HG03280 (cell line): Measurements from ENCODE around the gene TSC22D4.
A peak's percentile ranks its signal among the peaks of the same experiment; 100 is the strongest.
"Not testable (repeated sequence)": the region's sequence is repeated elsewhere in the genome, so short reads cannot be mapped to it uniquely, and the experiment has no call there.

Experiments
- ATAC-seq: cut with Tn5 transposase; IDR thresholded peaks from one replicate; pipeline ENCODE4 v1.9.1; 2021; ENCODE audit warnings: mild to moderate bottlenecking, moderate library complexity; ENCODE audit not compliant: unreplicated experiment

The TSC22D4 gene

GRCh38 chr7:100476101-100476780 is 2.8 kb downstream of the TSC22D4 start:
- no peak for ATAC-seq

DNA sequence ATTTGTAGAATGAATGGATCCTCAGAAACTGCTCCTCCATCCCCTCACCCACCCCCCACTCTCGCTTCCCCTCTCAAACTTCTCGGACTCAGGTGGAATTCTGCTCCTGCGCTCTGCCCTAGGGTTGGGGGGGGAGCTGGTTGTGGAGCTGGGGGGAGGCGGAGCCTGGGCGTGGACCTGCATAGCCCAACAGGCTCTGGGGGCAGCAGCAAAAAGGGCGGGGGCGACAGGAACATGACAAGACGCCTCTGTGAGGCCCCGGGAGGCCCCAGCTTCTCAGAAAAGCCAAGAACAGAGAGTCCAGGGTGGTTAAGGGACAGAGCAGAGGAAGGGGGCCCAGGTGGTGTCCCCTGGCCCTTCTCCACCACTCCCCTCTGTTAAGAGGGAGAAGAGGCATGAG is 3.5 kb downstream of the TSC22D4 start:
- no peak for ATAC-seq

GRCh38 chr7:100472854-100473499 is 6.0 kb downstream of the TSC22D4 start:
- ATAC-seq = no peak

- no peak for ATAC-seq
Observed at GRCh38 chr7:100472121-100472851, 6.7 kb downstream of the TSC22D4 start.

- no peak for ATAC-seq
Observed at GRCh38 chr7:100471021-100471420, 8.0 kb downstream of the TSC22D4 start.

DNA sequence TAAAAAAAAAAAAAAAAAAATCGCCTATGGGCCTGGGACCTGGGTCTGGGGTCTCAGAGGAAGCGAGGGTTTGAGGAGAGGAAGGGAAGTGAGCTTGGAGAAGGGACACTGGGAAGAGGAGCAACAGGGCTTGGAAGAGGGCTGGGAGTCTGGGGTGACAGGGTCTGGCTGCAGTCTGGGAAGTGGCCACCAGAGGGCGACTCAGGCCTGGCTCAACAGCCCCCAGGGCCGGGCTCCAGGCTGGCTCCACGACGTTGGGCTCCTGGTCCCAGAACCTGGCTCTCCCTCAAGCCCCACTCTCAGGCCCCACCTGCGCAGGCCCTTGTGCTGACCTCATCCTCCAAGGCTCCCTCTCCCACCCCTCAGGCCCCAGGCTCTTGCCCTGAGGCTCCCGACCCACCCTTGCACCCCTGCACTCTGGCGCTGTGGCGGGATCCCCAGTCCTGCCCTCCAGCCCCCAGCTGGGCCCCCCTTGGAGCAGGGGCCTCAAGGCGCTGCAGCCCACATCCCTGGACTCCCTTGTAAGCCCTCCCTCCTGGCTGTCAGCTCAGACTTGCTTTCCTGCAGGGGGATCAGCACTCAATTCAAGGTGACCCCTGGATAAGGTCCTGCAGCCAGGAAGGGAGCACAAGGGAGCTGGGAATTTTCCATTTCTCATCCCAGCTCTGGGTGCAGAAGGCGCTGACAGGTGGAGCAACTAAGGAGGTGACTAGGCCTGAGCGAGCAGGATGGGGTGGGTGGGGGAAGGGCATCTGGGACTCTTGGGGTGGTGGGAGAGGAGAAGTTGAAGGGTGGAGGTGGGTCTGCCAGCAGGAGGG is 9.6 kb downstream of the TSC22D4 start:
- ATAC-seq = peak; percentile 61

DNA sequence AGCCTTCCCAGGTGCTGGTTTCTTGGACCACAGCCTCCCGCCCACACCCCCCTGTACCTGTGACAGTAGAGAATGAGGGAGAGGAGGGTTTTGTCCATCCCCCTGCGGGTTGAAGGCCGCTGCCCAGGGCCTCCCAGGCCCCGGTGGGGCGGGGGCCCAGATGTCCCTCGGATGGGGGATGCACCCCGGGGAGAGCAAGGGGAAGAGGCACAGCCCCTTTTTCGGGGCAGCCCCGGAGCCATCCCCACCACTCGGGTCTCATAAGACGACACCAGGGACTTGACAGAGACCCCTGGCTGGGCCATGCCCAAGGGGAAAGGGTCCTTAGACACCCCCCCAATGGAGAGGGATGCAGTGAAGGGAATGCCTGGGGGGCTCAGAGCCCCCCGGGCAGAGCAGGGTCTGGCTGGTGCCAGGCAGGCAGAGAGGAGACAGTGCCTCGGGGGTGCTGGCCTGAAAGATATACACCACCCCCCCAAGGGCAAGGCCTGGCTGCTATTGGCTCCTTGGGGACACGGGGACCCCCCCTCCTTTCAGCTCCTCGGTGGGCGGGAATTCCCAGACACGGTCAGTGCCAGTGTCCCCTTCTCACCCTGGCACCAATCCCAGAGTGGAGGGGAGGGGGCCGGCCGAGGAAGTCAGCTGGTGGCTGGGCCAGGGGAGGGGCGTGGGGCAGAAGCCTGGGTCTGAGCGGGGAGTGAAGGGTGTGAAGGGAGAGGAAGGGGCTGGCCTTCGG is 11.2 kb downstream of the TSC22D4 start:
- ATAC-seq = no peak

- ATAC-seq = no peak
Observed at GRCh38 chr7:100466653-100467605, 12.1 kb downstream of the TSC22D4 start.

DNA sequence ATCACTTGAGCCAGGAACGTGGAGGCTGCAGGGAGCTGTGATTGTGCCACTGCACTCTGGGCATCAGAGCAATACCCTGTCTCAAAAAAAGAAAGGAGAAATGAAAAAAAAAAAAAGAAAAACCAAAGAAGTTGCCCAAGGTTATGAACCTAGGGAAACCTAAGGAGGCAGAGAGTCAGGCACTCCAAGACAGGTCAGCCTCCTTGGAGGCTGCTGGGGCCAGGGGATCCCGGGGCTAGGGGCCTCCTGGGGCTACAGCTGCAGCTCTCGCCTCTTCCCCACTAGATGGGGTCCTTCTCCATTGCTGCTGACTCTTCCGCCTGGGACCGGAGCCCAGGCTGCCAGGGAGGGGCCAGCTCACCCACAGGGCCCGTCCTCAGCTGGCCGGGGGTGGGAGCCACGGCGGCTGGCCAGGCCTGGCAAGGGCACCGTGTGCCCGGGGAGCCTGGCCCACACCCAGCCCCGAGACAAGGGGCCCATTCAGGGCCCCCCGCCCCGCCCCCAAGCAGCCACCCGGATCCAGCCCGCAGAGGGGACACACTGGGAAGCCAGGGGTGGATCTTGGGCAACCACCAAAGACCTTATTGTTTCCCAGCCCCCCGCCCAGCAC is 13.2 kb downstream of the TSC22D4 start:
- ATAC-seq = no peak

- ATAC-seq = no peak
Observed at GRCh38 chr7:100465299-100465698, 13.7 kb downstream of the TSC22D4 start.

- no peak for ATAC-seq
Observed at GRCh38 chr7:100464791-100465190, 14.2 kb downstream of the TSC22D4 start.

DNA sequence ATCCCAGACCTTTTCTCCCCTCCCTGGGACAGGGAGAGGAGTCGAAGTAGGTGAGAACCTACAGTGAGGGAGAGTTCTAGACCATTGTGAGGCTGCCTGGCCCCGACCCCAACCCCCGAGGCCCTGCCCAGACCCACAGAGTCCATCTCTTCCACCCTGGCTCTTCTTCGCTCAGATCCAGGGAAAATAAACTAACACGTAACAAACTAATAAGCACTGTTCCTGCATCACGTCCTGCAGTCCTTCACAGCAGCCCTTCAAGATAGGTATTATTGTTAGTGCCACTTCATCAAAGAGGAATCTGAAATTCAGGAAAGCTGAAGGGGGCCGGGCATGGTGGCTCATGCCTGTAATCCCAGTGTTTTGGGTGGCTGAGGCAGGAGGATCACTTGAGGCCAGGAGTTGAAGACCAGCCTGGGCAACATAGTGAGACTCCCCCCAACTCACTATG is 14.8 kb downstream of the TSC22D4 start, which contains the start of gene SPACDR:
Gene SPACDR, minus strand, starts transcription at position 51 of the 451 bp plus-strand sequence. CDS start 235 bp downstream, outside the sequence.
- no peak for ATAC-seq

DNA sequence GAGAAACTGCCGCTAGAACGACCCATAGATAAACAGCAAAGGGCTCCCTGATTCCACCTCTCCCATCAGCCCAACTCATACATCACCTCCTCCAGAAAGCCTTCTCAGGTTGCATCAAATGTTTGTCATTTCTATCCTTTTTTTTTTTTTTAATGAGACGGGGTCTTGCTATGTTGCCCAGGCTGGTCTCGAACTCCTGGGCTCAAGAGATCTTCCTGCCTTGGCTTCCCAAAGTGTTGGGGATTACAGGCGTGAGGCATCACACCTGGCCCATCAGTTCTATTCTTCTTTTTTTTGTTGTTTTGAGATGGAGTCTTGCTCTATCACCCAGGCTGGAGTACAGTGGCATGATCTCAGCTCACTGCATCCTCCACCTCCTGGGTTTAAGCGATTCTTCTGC is 22.0 kb downstream of the TSC22D4 start:
- ATAC-seq = no peak

DNA sequence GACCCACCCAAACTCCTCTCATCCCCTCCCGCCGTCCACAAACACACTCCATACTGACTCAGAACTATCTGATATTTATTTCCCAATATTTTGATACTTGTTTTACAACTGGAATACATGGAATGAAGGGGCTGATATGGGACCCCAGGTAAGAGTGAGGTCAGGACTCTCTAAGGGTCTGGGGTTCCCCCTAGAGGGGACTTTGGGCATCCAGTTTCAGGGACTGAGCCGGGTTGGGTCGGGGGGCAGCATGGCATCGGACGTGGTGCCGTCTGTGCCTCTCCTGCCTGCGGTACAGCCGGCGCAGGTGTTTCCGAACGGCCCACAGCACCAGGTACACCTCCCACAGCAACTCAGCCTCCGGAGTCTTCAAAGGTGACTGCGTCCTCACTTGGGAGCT is 22.5 kb downstream of the TSC22D4 start:
- ATAC-seq = no peak

- ATAC-seq = no peak
Observed at GRCh38 chr7:100455206-100455605, 23.8 kb downstream of the TSC22D4 start.

- ATAC-seq = not testable (repeated sequence)
Observed at GRCh38 chr7:100453854-100454253, 25.2 kb downstream of the TSC22D4 start.

GRCh38 chr7:100452513-100452912 is 26.5 kb downstream of the TSC22D4 start:
- no peak for ATAC-seq

GRCh38 chr7:100449190-100449795 is 29.7 kb downstream of the TSC22D4 start:
- no peak for ATAC-seq
